AG08396 (cell line): Measurements from ENCODE around the gene INSL3.
"Not testable (repeated sequence)": the region's sequence is repeated elsewhere in the genome, so short reads cannot be mapped to it uniquely, and the experiment has no call there.

ENCODE experiments used
- DNase-seq: peaks from one replicate; pipeline ENCODE4 v3.0.0; 2012; ENCODE audit warnings: low spot score, mixed read lengths

The INSL3 gene

GRCh38 chr19:17812099-17812498 lies 9.2 kb downstream of the INSL3 start:
- no peak for DNase-seq

GRCh38 chr19:17811681-17812080 lies 9.6 kb downstream of the INSL3 start:
- DNase-seq = no peak

GRCh38 chr19:17811103-17811502 lies 10.2 kb downstream of the INSL3 start:
- DNase-seq = no peak

- no peak for DNase-seq
Observed at GRCh38 chr19:17807731-17808316, 13.5 kb downstream of the INSL3 start.

GRCh38 chr19:17806945-17807344 lies 14.4 kb downstream of the INSL3 start:
- no peak for DNase-seq

- DNase-seq = no peak
Observed at GRCh38 chr19:17805427-17805826, 15.9 kb downstream of the INSL3 start.

- no peak for DNase-seq
Observed at GRCh38 chr19:17803264-17803896, 17.9 kb downstream of the INSL3 start.

- no peak for DNase-seq
Observed at GRCh38 chr19:17802137-17802858, 19.0 kb downstream of the INSL3 start.

GRCh38 chr19:17798599-17798998 lies 22.7 kb downstream of the INSL3 start:
- not testable (repeated sequence) for DNase-seq

GRCh38 chr19:17797424-17798201 lies 23.7 kb downstream of the INSL3 start:
- DNase-seq = no peak

- no peak for DNase-seq
Observed at GRCh38 chr19:17796838-17797423, 24.4 kb downstream of the INSL3 start.

- no peak for DNase-seq
Observed at GRCh38 chr19:17796013-17796837, 25.1 kb downstream of the INSL3 start.

- DNase-seq = no peak
Observed at GRCh38 chr19:17795495-17795856, 25.8 kb downstream of the INSL3 start.

GRCh38 chr19:17794731-17795494 lies 26.4 kb downstream of the INSL3 start, which contains the start of gene B3GNT3:
B3GNT3 (plus strand) TSS chr19:17795138; CDS start chr19:17807808, 12,670 bp downstream.
- no peak for DNase-seq

GRCh38 chr19:17794412-17794730 lies 26.9 kb downstream of the INSL3 start:
- no peak for DNase-seq

- no peak for DNase-seq
Observed at GRCh38 chr19:17790059-17790780, 31.1 kb downstream of the INSL3 start.

GRCh38 chr19:17788632-17789031 lies 32.7 kb downstream of the INSL3 start:
- no peak for DNase-seq

GRCh38 chr19:17787274-17787913 lies 33.9 kb downstream of the INSL3 start:
- no peak for DNase-seq

- peak; percentile 83 for DNase-seq
Observed at GRCh38 chr19:17784201-17785008, 36.9 kb downstream of the INSL3 start.
